K562 (cell line): Measurements from ENCODE around the gene MDC1. TPM values are rescaled to one million over a fixed set of nuclear protein-coding genes. Genes with fewer than 3 reads are reported as not detected.

ENCODE experiments used
- ARID2 ChIP-seq: fragments of 450-650 bp; IDR thresholded peaks from 2 replicates; pipeline ENCODE4 v1.6.1; 2017; ENCODE audit warnings: antibody characterized with exemption, mild to moderate bottlenecking
- CBFA2T3 ChIP-seq: fragments of 450-650 bp; IDR thresholded peaks from 2 replicates; pipeline ENCODE4 v1.6.1; 2017
- CCNT2 ChIP-seq: IDR thresholded peaks from 2 replicates; pipeline ENCODE4 v1.6.1; 2011; ENCODE audit warnings: borderline replicate concordance, low read depth, mild to moderate bottlenecking, moderate library complexity, mixed read lengths, low read length; ENCODE audit not compliant: insufficient read length; ENCODE audit errors: extremely low read depth
- DNMT1 ChIP-seq: fragments of 450-650 bp; IDR thresholded peaks from 2 replicates; pipeline ENCODE4 v1.6.1; 2016; ENCODE audit warnings: antibody characterized with exemption, mild to moderate bottlenecking
- FOXK2 ChIP-seq, 2 experiments: fragments of 450-650 bp; IDR thresholded peaks in 1 of 2; conservative IDR thresholded peaks in 1 of 2; 2 replicates each; pipeline ENCODE4 v1.6.1; 2016; ENCODE audit warnings: low read depth in 2 of 2, mild to moderate bottlenecking in 1 of 2
- HEY1 ChIP-seq: fragments of 250-450 bp; sonication (Bioruptor Pico); IDR thresholded peaks from 2 replicates; pipeline ENCODE4 v1.5.0; 2020; ENCODE audit warnings: mild to moderate bottlenecking, moderate library complexity, borderline replicate concordance
- HSF4 ChIP-seq: fragments of 250-450 bp; sonication (Bioruptor Pico); IDR thresholded peaks from 2 replicates; pipeline ENCODE4 v2.1.2; 2022; ENCODE audit warnings: mild to moderate bottlenecking, moderate library complexity, borderline replicate concordance
- KLF10 ChIP-seq: fragments of 250-450 bp; sonication (Bioruptor Pico); IDR thresholded peaks from 2 replicates; pipeline ENCODE4 v1.6.1; 2021; ENCODE audit warnings: matching md5 sums
- POLR2AphosphoS2 ChIP-seq: IDR thresholded peaks from 2 replicates; pipeline ENCODE4 v1.6.1; 2012; ENCODE audit warnings: low read length, improper control_type of control experiment
- TAF1 ChIP-seq: IDR thresholded peaks from 2 replicates; pipeline ENCODE4 v1.6.1; 2011; ENCODE audit warnings: mild to moderate bottlenecking, low read length, moderate library complexity; ENCODE audit not compliant: insufficient read depth, control insufficient read depth, severe bottlenecking; ENCODE audit errors: extremely low read depth
- TAL1 ChIP-seq: fragments of 450-650 bp; IDR thresholded peaks from 2 replicates; pipeline ENCODE4 v1.6.1; 2016; ENCODE audit warnings: mild to moderate bottlenecking
- TOE1 ChIP-seq, 2 experiments: fragments of 450-650 bp in 1 of 2; sonication (generic) in 1 of 2; formaldehyde crosslinking in 1 of 2; IDR thresholded peaks; 2 replicates each; pipeline versions ENCODE4 v1.7.1 to v1.8.0; 2016 to 2022; ENCODE audit warnings: borderline replicate concordance in 2 of 2, mild to moderate bottlenecking in 2 of 2, antibody characterized with exemption in 1 of 2, inconsistent platforms in 1 of 2, low read depth in 1 of 2, missing genetic modification reagents in 1 of 2, moderate library complexity in 1 of 2
- ZNF253 ChIP-seq: fragments of 250-450 bp; sonication (Bioruptor Pico); conservative IDR thresholded peaks from 2 replicates; pipeline ENCODE4 v1.6.1; 2021; ENCODE audit warnings: mild to moderate bottlenecking
- ZNF263 ChIP-seq: sonication (generic); formaldehyde crosslinking; IDR thresholded peaks from 2 replicates; pipeline ENCODE4 v1.8.0; 2022; ENCODE audit warnings: mild to moderate bottlenecking, missing genetic modification reagents, borderline replicate concordance
- ZNF316 ChIP-seq: fragments of 450-650 bp; IDR thresholded peaks from 2 replicates; pipeline ENCODE4 v1.6.1; 2016
- ZNF586 ChIP-seq: fragments of 450-650 bp; formaldehyde crosslinking; conservative IDR thresholded peaks from 2 replicates; pipeline ENCODE4 v1.4.0; 2020; ENCODE audit warnings: mild to moderate bottlenecking, moderate library complexity
- ZNF699 ChIP-seq: fragments of 250-450 bp; sonication (Bioruptor Pico); IDR thresholded peaks from 2 replicates; pipeline ENCODE4 v1.8.0; 2021; ENCODE audit warnings: mild to moderate bottlenecking, moderate library complexity; ENCODE audit not compliant: insufficient replicate concordance
- polyA plus RNA-seq, 8 experiments: library from polyadenylated mRNA; depleted of rRNA in 4 of 8; stranded (reverse) in 5 of 8; unstranded in 3 of 8; fragments of >200 nt; fragmentation: Nextera tagmentation in 2 of 8; fragmentation: Illumina TruSeq in 1 of 8; extraction: Ambion mirVana in 2 of 8; extraction: Trizol in 1 of 8; gene quantifications; 2 replicates each; pipeline versions ENCODE4 v1.2.1 to v1.2.3, GENCODE V29; 2011 to 2014; ENCODE audit warnings: inconsistent platforms in 1 of 8, missing spikeins in 1 of 8
- total RNA-seq, 7 experiments: library from RNA; depleted of rRNA in 6 of 7; stranded (reverse); fragments of >200 nt in 6 of 7; fragmentation: Illumina TruSeq in 2 of 7; extraction: Trizol in 2 of 7; gene quantifications; 2 replicates each; pipeline versions ENCODE4 v1.2.1 to v1.2.3, GENCODE V29; 2011 to 2021; ENCODE audit warnings: low replicate concordance in 1 of 7
- TF ChIP-seq, protein P1 (sequence below): sonication (generic); formaldehyde crosslinking; IDR thresholded peaks from 2 replicates; pipeline ENCODE4 v1.8.1; 2022; ENCODE audit warnings: missing genetic modification reagents
- TF ChIP-seq, protein P2 (sequence below): fragments of 250-450 bp; sonication (Bioruptor Pico); IDR thresholded peaks from 2 replicates; pipeline ENCODE4 v1.8.0; 2021; ENCODE audit warnings: borderline replicate concordance, mild to moderate bottlenecking, moderate library complexity; ENCODE audit not compliant: poor library complexity, severe bottlenecking
- TF ChIP-seq, protein P3 (sequence below): fragments of 450-650 bp; IDR thresholded peaks from 2 replicates; pipeline ENCODE4 v1.6.1; 2016
- TF ChIP-seq, protein P4 (sequence below), 3 experiments: fragments of 200-800 bp in 1 of 3; sonication (Bioruptor generic) in 1 of 3; sonication (generic) in 1 of 3; formaldehyde crosslinking in 1 of 3; IDR thresholded peaks; 2 replicates each; pipeline versions ENCODE4 v1.6.1 to v1.8.0; 2016 to 2022; ENCODE audit warnings: mild to moderate bottlenecking in 2 of 3, missing compliant biosample characterization in 2 of 3, missing genetic modification characterization in 2 of 3, missing genetic modification reagents in 1 of 3

Gene MDC1
- total and polyA plus RNA-seq, 9 of the 15 experiments (the other 6 are each of a cell fraction or from before 2014, with no cell fraction given) = 8.2 to 114 (median 20.0) TPM

DNA sequence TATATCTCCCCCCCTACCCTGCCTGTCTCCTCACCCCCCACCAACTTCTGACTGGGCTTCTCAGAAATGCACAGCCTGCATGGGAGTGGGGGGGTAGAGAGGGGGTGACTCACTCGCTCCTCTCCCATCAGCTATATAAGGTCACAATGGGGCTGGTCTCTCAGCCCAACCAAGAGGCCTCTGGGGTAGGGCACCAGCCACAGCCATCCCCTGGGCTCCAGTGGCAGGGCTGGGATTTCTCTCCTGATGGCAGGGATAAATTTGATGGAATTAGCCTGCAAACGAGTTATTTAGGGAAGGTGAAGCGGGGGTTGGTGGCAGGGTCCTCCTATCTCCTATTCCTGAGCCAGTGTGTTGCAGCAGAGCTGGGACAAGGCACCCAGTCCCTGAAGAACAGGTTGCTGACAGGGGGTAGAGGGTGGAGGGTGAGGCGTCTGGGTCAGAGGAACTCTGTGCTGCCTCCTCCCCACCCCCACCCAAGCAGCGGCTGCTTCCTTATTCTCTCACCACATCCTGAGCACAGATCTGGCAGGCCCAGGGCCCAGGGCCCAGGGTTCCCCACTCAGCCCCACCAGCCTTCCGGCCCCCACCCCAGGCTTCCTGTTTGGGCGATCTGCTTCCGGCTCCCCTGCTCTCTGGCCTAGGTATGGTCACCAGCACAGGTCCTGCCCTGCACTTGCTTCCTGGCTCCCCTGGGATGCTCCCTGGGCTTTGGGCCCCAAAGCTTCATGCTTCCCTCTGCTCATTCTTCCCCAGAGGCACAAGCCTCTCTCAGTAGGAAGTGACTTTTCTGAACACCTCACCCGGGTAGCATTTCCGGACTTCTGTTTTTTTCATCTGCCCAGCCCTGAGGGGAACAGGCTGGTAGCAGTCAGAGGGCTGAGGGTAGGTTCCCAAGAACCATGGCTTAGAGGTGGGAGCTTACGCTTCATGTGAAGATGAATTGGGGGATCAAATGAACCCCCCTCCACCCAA, 34.7 kb downstream of the MDC1 start (continued):
- TF ChIP-seq CBFA2T3 (no peak; the same call in 1 of the 2 replicates), TOE1 (IDR thresholded peaks at IDR 0.05; ENCODE audit: borderline replicate concordance) (peak; percentile 68; the same call in 1 of the 2 replicates), TOE1 (CRISPR knock-in tag; IDR thresholded peaks at IDR 0.05; ENCODE audit: borderline replicate concordance, low read depth) (no peak), ZNF263 (peak; percentile 31; the same call in 1 of the 2 replicates), ZNF316 (peak; percentile 31), HEY1 (CRISPR knock-in tag) (no peak), HSF4 (CRISPR knock-in tag) (no peak), DNMT1 (peak; percentile 80), ARID2 (no peak), ZNF253 (CRISPR knock-in tag) (no peak), ZNF699 (CRISPR knock-in tag) (no peak), ZNF586 (CRISPR knock-in tag) (no peak), TAL1 (no peak), CCNT2 (peak; percentile 77), KLF10 (CRISPR knock-in tag) (no peak), POLR2AphosphoS2 (no peak), FOXK2 (conservative IDR thresholded peaks at IDR 0.05 in 1 of 2, IDR thresholded peaks at IDR 0.05 in 1 of 2; ENCODE audit: low read depth in 2 of 2) (0 out of 4 replicates have a peak, but pooled peaks of 1 of the 2 experiments have one; percentile 8), TAF1 (peak; percentile 80)
- TF ChIP-seq, protein P1, sequence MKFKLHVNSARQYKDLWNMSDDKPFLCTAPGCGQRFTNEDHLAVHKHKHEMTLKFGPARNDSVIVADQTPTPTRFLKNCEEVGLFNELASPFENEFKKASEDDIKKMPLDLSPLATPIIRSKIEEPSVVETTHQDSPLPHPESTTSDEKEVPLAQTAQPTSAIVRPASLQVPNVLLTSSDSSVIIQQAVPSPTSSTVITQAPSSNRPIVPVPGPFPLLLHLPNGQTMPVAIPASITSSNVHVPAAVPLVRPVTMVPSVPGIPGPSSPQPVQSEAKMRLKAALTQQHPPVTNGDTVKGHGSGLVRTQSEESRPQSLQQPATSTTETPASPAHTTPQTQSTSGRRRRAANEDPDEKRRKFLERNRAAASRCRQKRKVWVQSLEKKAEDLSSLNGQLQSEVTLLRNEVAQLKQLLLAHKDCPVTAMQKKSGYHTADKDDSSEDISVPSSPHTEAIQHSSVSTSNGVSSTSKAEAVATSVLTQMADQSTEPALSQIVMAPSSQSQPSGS (CRISPR knock-in tag) = no peak
- TF ChIP-seq, protein P2, sequence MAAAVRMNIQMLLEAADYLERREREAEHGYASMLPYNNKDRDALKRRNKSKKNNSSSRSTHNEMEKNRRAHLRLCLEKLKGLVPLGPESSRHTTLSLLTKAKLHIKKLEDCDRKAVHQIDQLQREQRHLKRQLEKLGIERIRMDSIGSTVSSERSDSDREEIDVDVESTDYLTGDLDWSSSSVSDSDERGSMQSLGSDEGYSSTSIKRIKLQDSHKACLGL (CRISPR knock-in tag) = no peak
- TF ChIP-seq, protein P3, sequence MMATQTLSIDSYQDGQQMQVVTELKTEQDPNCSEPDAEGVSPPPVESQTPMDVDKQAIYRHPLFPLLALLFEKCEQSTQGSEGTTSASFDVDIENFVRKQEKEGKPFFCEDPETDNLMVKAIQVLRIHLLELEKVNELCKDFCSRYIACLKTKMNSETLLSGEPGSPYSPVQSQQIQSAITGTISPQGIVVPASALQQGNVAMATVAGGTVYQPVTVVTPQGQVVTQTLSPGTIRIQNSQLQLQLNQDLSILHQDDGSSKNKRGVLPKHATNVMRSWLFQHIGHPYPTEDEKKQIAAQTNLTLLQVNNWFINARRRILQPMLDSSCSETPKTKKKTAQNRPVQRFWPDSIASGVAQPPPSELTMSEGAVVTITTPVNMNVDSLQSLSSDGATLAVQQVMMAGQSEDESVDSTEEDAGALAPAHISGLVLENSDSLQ = peak; percentile 65; the same call in 1 of the 2 replicates
- TF ChIP-seq, protein P4, sequence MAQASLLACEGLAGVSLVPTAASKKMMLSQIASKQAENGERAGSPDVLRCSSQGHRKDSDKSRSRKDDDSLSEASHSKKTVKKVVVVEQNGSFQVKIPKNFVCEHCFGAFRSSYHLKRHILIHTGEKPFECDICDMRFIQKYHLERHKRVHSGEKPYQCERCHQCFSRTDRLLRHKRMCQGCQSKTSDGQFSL (CRISPR knock-in tag; IDR thresholded peaks at IDR 0.05) = peak; percentile 100
- TF ChIP-seq, protein P4 (tag; IDR thresholded peaks at IDR 0.05) = peak in 1 of 2 experiments; percentile 99; a peak in 2 of 4 replicates
